ENCODE results near the gene RFC3.

- TF ChIP-seq CTCF (IDR thresholded peaks at IDR 0.05) (no peak), POLR2A (IDR thresholded peaks at IDR 0.05) (no peak)
Measured at GRCh38 chr13:33845572-33846302, 27.8 kb downstream of the RFC3 start.
